22Rv1 (cell line): Measurements from ENCODE around the gene RSRC1.

Experiments
- H3K27ac ChIP-seq: fragments of 450-650 bp; 2 replicates; pipeline ENCODE4 v1.5.1; 2017
- ZFX ChIP-seq: fragments of 450-650 bp; IDR thresholded peaks from 2 replicates; pipeline ENCODE4 v1.6.1; 2017; ENCODE audit warnings: antibody characterized with exemption, borderline replicate concordance
- TF ChIP-seq, protein P1 (sequence below): fragments of 450-650 bp; IDR thresholded peaks from 2 replicates; pipeline ENCODE4 v1.5.1; 2017; ENCODE audit warnings: mild to moderate bottlenecking

RSRC1 gene

DNA sequence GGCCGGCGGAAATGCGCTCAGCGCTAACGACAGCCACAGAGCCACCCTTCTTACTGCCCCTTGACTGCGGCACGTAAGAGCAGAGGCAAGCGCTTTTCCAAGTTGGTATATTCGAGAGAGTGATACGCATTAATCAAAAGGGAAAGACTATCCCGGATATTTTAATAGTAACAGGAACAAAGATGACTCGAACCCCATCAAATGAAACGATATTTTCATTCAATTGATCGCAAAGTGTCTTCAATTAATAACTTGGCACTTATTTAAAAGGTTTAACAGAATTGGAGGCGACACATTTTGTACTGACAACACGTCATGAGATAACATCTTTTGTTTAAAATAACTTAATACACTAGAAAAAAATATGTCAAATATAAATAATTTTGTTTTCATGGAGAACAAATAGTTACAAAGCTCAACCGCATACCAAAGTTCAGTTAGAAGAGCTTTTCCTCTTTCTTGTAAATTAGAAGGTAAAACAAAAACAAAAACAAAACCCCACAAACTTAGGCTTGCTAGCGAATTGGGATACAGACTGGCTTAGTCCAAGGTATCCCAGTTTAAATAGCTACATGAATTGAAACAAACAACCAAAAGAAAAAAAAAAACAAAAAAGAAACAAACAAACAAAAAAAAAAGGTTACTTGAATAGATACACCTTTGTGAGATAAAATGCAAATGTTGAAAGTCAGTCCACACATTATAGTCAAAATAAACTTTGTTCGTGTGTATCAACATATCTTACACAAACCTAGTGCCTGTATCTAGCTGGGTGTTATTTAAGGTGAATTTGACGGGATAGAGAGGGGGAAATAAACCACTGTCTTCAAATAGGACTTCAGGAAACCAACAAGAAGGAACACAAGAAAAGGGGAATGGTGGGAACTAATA lies 13.8 kb upstream of the RSRC1 start:
- TF ChIP-seq, protein P1, sequence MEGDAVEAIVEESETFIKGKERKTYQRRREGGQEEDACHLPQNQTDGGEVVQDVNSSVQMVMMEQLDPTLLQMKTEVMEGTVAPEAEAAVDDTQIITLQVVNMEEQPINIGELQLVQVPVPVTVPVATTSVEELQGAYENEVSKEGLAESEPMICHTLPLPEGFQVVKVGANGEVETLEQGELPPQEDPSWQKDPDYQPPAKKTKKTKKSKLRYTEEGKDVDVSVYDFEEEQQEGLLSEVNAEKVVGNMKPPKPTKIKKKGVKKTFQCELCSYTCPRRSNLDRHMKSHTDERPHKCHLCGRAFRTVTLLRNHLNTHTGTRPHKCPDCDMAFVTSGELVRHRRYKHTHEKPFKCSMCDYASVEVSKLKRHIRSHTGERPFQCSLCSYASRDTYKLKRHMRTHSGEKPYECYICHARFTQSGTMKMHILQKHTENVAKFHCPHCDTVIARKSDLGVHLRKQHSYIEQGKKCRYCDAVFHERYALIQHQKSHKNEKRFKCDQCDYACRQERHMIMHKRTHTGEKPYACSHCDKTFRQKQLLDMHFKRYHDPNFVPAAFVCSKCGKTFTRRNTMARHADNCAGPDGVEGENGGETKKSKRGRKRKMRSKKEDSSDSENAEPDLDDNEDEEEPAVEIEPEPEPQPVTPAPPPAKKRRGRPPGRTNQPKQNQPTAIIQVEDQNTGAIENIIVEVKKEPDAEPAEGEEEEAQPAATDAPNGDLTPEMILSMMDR, result no peak
- no peak for TF ChIP-seq ZFX
- no peak overlapping the region for H3K27ac ChIP-seq

DNA sequence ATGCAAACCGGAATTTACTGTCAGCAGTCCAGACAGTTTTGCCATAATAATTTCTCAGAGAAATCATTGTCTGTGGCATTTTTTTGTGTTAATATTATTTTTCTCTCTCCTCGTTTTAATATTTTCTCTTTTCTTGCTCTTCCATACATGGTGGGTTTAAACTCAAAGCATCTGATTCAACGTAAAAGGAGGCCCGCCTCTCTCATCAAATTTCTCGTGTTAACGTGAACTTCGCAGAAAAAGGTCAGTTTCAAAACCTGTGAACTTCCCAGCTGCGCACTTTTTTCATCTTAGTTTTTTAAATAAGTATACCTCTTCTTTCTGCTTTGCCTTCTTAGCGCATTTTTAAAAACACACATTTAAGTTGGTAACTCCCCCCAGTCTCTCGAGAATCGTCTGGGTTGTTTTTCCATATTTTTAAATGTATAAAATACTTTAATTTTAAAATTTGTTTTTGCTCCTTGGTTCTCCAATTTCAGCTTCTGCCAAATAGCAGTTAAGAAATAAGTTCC lies 12.8 kb upstream of the RSRC1 start:
- H3K27ac ChIP-seq, result no peak overlapping the region
- no peak for TF ChIP-seq ZFX
- TF ChIP-seq, protein P1, result no peak

DNA sequence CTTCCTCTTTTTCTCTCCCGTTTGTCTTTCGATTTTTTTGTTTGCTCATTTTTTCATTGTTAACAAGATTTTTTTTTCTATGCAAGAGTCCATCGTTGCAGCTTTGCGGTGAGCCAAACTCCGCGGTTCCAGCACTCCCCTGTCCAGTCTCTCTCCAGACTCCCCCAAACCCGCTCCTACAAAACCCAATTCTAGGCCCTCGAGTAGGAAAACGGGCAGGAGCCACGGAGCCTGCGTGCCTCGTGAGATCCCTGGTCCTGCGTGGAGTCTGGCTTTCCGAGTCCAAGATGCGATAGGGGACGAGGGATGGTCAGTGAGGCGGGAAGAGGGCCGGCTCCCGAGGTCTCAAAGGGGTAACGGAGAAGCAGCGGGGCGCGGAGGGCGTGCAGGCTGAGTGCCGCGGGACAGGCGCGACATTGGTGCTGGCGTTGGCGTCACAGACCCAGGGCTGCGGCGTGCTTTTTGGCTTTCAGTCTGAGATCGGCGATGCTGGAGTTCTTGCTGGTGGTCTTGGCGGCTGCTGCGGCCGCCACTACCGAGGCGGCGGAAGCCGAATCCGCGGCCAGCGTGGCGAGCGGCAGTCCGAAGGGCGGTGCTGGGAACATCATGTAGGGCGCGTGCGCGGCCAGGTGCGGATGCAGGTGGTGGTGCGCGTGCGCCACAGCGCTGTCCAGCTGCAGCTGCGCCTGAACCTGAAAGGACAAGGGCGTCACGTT lies 12.1 kb upstream of the RSRC1 start:
- TF ChIP-seq ZFX, result no peak
- TF ChIP-seq, protein P1, result no peak
- peak overlapping the region; percentile 27; the same call in 1 of the 2 replicates for H3K27ac ChIP-seq

DNA sequence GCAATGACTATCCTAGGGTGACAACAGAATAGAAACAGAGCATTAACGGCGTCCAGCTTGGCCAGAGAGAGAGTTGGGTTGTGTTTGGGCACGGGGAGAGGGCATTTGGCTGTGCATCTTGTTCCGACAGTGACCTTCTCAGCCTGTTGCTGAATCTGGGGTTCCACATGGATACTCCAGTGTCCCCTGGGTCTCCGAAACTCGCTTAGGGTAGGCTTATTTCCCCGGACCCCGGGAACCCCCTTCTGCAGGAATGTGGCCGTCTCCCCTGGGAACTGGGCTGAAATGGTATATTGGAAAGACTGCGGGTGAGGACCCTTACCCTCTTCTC lies 11.6 kb upstream of the RSRC1 start:
- no peak overlapping the region; the same call in 1 of the 2 replicates for H3K27ac ChIP-seq

DNA sequence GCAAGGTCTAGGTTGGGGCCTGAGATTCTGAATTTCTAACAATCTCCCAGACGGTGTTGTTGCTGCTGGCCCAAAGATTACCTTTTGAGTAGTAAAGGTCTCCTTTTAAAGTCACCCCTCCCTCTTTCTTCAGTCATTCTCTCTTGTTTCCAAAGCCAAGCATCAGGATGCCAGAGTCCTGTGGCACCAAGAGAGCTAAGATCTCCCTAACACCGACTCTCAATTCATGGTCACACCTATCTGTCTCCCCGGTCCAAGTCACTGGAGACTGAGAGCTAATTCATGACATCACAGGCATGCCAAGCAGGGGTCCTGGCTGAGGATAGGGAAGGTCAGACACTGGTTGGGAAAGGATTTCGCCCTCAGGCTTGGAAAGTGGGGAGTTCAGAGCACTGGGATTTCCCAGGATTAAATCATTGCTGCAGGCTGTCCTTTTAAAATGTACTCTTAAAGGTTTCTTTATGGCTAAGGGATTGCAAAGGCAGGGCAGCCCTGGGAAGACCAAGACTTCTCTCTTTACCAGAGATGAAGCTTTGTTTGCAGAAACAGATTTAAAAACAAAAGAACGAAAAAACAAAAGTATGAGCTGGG lies 11.0 kb upstream of the RSRC1 start:
- H3K27ac ChIP-seq, result no peak overlapping the region
- TF ChIP-seq, protein P1, result no peak
- TF ChIP-seq ZFX, result no peak

More for the DNA sequence above, 11.6 kb upstream of the RSRC1 start:
- TF ChIP-seq, protein P1, result no peak
- no peak for TF ChIP-seq ZFX

DNA sequence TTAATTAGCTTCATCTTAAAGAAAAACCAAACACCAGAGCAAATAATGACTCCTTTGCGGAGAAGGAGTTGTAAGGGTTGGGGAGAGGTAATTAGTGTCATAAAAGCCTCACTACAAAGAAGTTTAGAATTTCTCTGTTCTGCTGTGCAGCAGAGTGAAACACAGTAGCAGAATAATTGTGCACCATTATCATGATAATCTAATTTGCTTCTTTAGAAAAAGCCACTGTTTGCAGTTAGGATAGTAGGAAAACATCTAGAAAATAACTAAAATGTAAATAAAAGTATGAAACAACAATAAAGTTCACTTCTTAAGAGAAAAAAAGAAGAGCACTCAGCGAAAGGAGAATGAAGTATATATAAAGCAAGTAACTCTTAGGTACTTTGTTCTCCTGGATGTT lies 9.2 kb upstream of the RSRC1 start:
- TF ChIP-seq, protein P1, result no peak
- TF ChIP-seq ZFX, result no peak
- no peak overlapping the region for H3K27ac ChIP-seq
